Natural killer cell (primary cell): ENCODE measurements around the gene NTN4. TPM values are rescaled to one million over a fixed set of nuclear protein-coding genes. Genes with fewer than 3 reads are reported as not detected.
A peak's percentile ranks its signal among the peaks of the same experiment; 100 is the strongest.

Source experiments
- ATAC-seq, 3 donors: fragments of 150-1000 bp in 2 of 3; fragments of 200-7000 bp in 1 of 3; cut with Tn5 transposase; 1 replicate in 1 of 3; 2 replicates in 2 of 3; pipeline ENCODE4 v1.10.0; 2021; ENCODE audit warnings: mild to moderate bottlenecking in 2 of 3, moderate library complexity in 2 of 3
- DNase-seq, 2 donors: peaks; one replicate each; pipeline versions ENCODE4 v3.0.0 to v3.0.0-alpha.2; 2013 to 2021; ENCODE audit warnings: mixed read lengths in 1 of 2
- H3K27ac ChIP-seq: one replicate; pipeline ENCODE4 v1.5.1; 2013; ENCODE audit warnings: mild to moderate bottlenecking, low read length
- H3K27me3 ChIP-seq: one replicate; pipeline ENCODE4 v1.6.1; 2013; ENCODE audit warnings: low read length; ENCODE audit not compliant: control insufficient read depth, insufficient read depth
- H3K36me3 ChIP-seq: one replicate; pipeline ENCODE4 v1.6.1; 2013; ENCODE audit warnings: low read length; ENCODE audit not compliant: control insufficient read depth, insufficient read depth
- H3K4me1 ChIP-seq: one replicate; pipeline ENCODE4 v1.6.1; 2013; ENCODE audit warnings: low read length; ENCODE audit not compliant: control insufficient read depth, insufficient read depth
- H3K4me3 ChIP-seq: one replicate; pipeline ENCODE4 v1.5.1; 2013; ENCODE audit warnings: low read length
- H3K9me3 ChIP-seq: one replicate; pipeline ENCODE4 v1.6.1; 2013; ENCODE audit warnings: low read length; ENCODE audit not compliant: control insufficient read depth, insufficient read depth
- H3K27ac Mint-ChIP-seq, 2 donors: one replicate each; pipeline ENCODE4 v1.8.0; 2022; ENCODE audit warnings: mild to moderate bottlenecking in 2 of 2, mixed read lengths in 2 of 2, moderate library complexity in 1 of 2
- H3K27me3 Mint-ChIP-seq, 2 donors: one replicate each; pipeline ENCODE4 v1.8.0; 2022; ENCODE audit warnings: low read depth in 2 of 2, mixed read lengths in 2 of 2
- H3K36me3 Mint-ChIP-seq: one replicate; pipeline ENCODE4 v1.8.0; 2022; ENCODE audit warnings: mixed read lengths
- H3K4me1 Mint-ChIP-seq, 2 donors: one replicate each; pipeline ENCODE4 v1.8.0; 2022; ENCODE audit warnings: mixed read lengths in 2 of 2
- H3K4me3 Mint-ChIP-seq: one replicate; pipeline ENCODE4 v1.8.0; 2022; ENCODE audit warnings: mild to moderate bottlenecking, moderate library complexity, mixed read lengths
- H3K9me3 Mint-ChIP-seq, 2 donors: one replicate each; pipeline ENCODE4 v1.8.0; 2022; ENCODE audit warnings: mixed read lengths in 2 of 2
- WGBS: methylation state at CpG from one replicate; pipeline ENCODE4 v1.1.7; 2013; ENCODE audit warnings: missing lambda C conversion rate; ENCODE audit not compliant: insufficient coverage; 5-methylcytosine and 5-hydroxymethylcytosine counted together
- intact Hi-C: fragments of 100-400 bp; cut with micrococcal nuclease; formaldehyde crosslinking; loops from one replicate; pipeline ENCODE4 v1.14.2; 2022
- total RNA-seq, 4 donors: library from RNA; stranded (reverse); fragments of 120-200 nt in 1 of 4; gene quantifications; one replicate each; pipeline versions ENCODE4 v1.2.3 to v1.2.4, GENCODE V29; 2013 to 2022
- TF ChIP-seq, protein P1 (sequence below): fragments of 200-600 bp; IDR thresholded peaks from one replicate; pipeline ENCODE4 v1.8.0; 2022; ENCODE audit warnings: antibody characterized with exemption

The NTN4 gene
- under 1 TPM in 1 of 3 donors, not detected in 2; 0.18 TPM for total RNA-seq
- total RNA-seq (2013) = 2.6 TPM

DNA sequence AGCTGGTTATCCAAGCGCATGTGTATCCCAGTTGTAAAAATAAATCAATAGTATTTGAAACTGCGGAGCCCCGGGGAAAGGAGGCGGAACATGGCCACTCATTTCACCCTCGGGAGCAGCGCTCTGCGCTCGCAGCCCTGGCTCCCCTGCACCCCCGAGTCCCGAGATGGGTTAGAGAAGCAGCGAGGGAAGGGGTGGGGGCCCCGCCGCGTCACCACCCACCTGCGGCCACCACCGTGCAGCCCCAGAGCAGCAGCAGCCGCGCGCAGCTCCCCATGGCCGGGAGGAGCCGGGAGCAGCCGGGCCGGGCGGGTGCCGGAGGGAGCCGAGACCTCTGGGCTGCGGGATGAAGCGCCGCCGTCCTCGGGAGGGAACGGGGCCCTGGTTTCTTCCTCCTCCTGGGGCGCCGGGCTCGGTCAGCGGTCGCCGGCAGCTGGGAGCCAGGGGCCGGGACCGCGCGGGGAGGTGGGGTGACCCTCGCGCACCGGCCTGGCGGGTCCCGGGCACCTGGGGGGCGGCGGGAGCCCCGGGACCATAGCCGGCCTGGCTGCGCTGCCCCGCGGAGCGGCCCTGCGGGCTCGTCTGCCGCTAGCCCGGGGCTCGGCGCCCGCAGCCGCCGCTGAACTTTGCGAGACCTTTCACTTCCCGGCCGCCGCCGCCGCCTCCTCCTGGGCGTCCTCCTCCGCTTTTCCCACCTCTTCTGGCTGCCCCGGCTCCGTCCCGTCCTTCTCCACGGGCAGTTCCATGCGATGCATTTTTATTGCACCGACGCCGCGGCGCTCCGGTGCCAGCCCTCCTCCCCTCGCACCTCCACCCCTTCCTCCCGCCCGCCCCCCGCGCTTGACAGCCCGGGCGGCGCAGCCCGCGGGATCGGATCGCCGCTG, at the start of gene NTN4:
Gene NTN4, minus strand, starts transcription at position 732 of the 884 bp plus-strand sequence. Its CDS starts 455 bp downstream, at position 277.
- Mint-ChIP-seq H3K4me3 (peak within 1 kb of the TSS; percentile 86), H3K4me1 (peaks cover 12% of the 10 kb centered on the region in 2 donors), H3K36me3 (no peaks in the 10 kb centered on the region), H3K27me3 (peaks cover 41 to 68% of the 10 kb centered on the region in 2 donors), H3K27ac (peak within 1 kb of the TSS in 1 of 2 donors; percentile 47), H3K9me3 (no peaks in the 10 kb centered on the region)
- H3K27me3 ChIP-seq = peaks cover 49% of the 10 kb centered on the region
- peak within 1 kb of the TSS; percentile 39 for H3K4me3 ChIP-seq
- H3K9me3 ChIP-seq = no peaks in the 10 kb centered on the region
- TF ChIP-seq, protein P1, sequence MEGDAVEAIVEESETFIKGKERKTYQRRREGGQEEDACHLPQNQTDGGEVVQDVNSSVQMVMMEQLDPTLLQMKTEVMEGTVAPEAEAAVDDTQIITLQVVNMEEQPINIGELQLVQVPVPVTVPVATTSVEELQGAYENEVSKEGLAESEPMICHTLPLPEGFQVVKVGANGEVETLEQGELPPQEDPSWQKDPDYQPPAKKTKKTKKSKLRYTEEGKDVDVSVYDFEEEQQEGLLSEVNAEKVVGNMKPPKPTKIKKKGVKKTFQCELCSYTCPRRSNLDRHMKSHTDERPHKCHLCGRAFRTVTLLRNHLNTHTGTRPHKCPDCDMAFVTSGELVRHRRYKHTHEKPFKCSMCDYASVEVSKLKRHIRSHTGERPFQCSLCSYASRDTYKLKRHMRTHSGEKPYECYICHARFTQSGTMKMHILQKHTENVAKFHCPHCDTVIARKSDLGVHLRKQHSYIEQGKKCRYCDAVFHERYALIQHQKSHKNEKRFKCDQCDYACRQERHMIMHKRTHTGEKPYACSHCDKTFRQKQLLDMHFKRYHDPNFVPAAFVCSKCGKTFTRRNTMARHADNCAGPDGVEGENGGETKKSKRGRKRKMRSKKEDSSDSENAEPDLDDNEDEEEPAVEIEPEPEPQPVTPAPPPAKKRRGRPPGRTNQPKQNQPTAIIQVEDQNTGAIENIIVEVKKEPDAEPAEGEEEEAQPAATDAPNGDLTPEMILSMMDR = no peak
- H3K36me3 ChIP-seq = no peaks in the 10 kb centered on the region
- H3K4me1 ChIP-seq = peaks cover 16% of the 10 kb centered on the region
- intact Hi-C loops = no loop called here
- under 1% methylated on average over 92 of the region's 96 CpGs for WGBS
- ATAC-seq (peak; percentile 29 to 62 (median 60)), DNase-seq (peak; percentile 25 to 35)
- no peak within 1 kb of the TSS for H3K27ac ChIP-seq

DNA sequence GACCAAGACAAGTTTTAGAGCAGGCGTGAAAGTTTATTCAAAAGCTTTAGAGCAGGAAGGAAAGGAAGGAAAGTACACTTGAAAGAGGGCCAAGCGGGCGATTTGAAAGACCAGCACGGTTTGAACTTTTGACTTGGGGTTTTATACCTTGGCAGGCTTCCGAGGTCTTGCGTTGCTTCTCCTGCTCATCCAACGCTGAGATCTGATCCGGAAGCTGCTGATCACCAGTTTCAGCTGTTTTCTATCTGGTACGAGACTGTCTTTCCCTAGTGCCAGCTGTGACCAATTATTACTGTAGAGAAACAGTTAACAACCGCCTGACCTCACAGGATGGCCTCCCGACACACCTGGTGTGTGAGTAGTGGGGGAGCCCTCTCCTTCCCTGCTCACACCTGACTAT, 47.6 kb upstream of the NTN4 start:
- no peak for DNase-seq
- H3K27ac Mint-ChIP-seq = no peak overlapping the region

DNA sequence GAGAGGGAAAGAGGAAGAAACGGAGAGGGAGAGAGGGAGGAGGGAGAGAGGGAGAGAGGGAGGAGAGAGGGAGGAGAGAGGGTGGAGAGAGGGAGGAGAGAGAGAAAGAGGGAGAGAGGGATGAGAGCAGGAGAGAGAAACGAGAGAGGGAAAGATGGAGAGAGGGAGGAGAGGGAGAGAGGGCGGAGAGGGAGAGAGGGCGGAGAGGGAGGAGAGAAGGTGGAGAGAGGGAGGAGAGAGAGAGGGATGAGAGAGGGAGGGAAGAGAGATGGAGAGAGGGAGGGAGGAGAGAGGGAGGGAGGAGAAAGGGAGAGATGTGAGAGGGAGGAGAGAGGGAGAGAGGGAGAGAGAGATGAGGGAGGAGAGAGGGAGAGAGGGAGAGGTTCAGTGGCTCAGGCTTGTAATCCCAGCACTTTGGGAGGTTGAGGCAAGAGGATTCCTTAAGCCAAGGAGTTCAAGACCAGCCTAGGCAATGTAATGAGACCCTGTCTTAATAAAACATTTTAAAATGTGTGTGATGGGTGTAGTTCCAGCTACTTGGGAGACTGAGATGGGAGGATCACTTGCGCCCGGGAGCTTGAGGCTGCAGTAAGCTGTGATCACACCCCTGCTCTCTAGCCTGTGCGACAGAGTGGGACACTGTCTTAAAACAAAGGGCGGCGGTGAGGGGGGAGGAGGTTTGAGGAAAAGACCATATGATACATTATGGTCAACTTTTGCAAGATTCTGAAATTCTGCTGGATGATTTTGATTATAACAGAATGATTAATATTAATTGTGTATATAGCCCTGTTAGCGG, 46.9 kb upstream of the NTN4 start:
- no peak overlapping the region for H3K27ac Mint-ChIP-seq
- H3K9me3 Mint-ChIP-seq = no peaks in the 10 kb centered on the region
- H3K36me3 Mint-ChIP-seq = no peaks in the 10 kb centered on the region
- H3K4me1 ChIP-seq = no peaks in the 10 kb centered on the region
- H3K27me3 Mint-ChIP-seq = peaks cover 15 to 18% of the 10 kb centered on the region in 2 donors
- DNase-seq (no peak), ATAC-seq (no peak)
- H3K27me3 ChIP-seq = peaks cover 8% of the 10 kb centered on the region
- no peaks in the 10 kb centered on the region for H3K4me1 Mint-ChIP-seq
- no peak overlapping the region for H3K4me3 ChIP-seq
- no peaks in the 10 kb centered on the region for H3K36me3 ChIP-seq
- TF ChIP-seq, protein P1 = no peak
- H3K27ac ChIP-seq = no peak overlapping the region
- intact Hi-C loops = no loop called here
- no peaks in the 10 kb centered on the region for H3K9me3 ChIP-seq
- no peak overlapping the region for H3K4me3 Mint-ChIP-seq
- 80% methylated on average over 10 of the region's 10 CpGs for WGBS

More for the DNA sequence above, 47.6 kb upstream of the NTN4 start:
- H3K4me1 Mint-ChIP-seq = no peaks in the 10 kb centered on the region
- TF ChIP-seq, protein P1 = no peak
- ATAC-seq = no peak
- 5% methylated on average over 9 of the region's 11 CpGs for WGBS
- Histone ChIP-seq H3K4me3 (no peak overlapping the region), H3K36me3 (no peaks in the 10 kb centered on the region), H3K9me3 (no peaks in the 10 kb centered on the region), H3K27me3 (peaks cover 4% of the 10 kb centered on the region), H3K27ac (no peak overlapping the region), H3K4me1 (no peaks in the 10 kb centered on the region)
- H3K4me3 Mint-ChIP-seq = no peak overlapping the region
- H3K27me3 Mint-ChIP-seq = peaks cover 12 to 22% of the 10 kb centered on the region in 2 donors
- H3K36me3 Mint-ChIP-seq = no peaks in the 10 kb centered on the region
- H3K9me3 Mint-ChIP-seq = no peaks in the 10 kb centered on the region
- intact Hi-C loops = no loop called here
